NCI-H2081 treated with DMSO at 0.1 percent for 48 hours (cell line): Measurements from ENCODE around the gene MYOF.
"Not testable (repeated sequence)": the region's sequence is repeated elsewhere in the genome, so short reads cannot be mapped to it uniquely, and the experiment has no call there.

Experiments used
- DNase-seq: peaks from one replicate; lab custom pipeline; 2025; lab: John Stamatoyannopoulos, UW

Gene MYOF

GRCh38 chr10:93390306-93391090 is 91.6 kb downstream of the MYOF start:
- DNase-seq: no peak

- no peak for DNase-seq
Observed at GRCh38 chr10:93386631-93387369, 95.3 kb downstream of the MYOF start.

- no peak for DNase-seq
Observed at GRCh38 chr10:93385345-93385744, 96.8 kb downstream of the MYOF start.

GRCh38 chr10:93384006-93384405 is 98.1 kb downstream of the MYOF start:
- DNase-seq: no peak

- DNase-seq: no peak
Observed at GRCh38 chr10:93383562-93383981, 98.6 kb downstream of the MYOF start.

GRCh38 chr10:93379731-93380575 is 102.2 kb downstream of the MYOF start:
- no peak for DNase-seq

GRCh38 chr10:93378997-93379730 is 103.0 kb downstream of the MYOF start:
- no peak for DNase-seq

GRCh38 chr10:93378039-93378438 is 104.1 kb downstream of the MYOF start:
- DNase-seq: no peak

GRCh38 chr10:93376372-93377293 is 105.5 kb downstream of the MYOF start:
- no peak for DNase-seq

GRCh38 chr10:93370961-93371360 is 111.2 kb downstream of the MYOF start:
- no peak for DNase-seq

- no peak for DNase-seq
Observed at GRCh38 chr10:93369588-93370164, 112.5 kb downstream of the MYOF start.

- DNase-seq: no peak
Observed at GRCh38 chr10:93368210-93368609, 113.9 kb downstream of the MYOF start.

GRCh38 chr10:93367664-93368063 is 114.5 kb downstream of the MYOF start:
- no peak for DNase-seq

- no peak for DNase-seq
Observed at GRCh38 chr10:93364966-93365365, 117.2 kb downstream of the MYOF start.

- DNase-seq: no peak
Observed at GRCh38 chr10:93363891-93364648, 118.1 kb downstream of the MYOF start.

- DNase-seq: not testable (repeated sequence)
Observed at GRCh38 chr10:93358398-93358797, 123.7 kb downstream of the MYOF start.

GRCh38 chr10:93357680-93358079 is 124.5 kb downstream of the MYOF start:
- DNase-seq: peak; percentile 4

GRCh38 chr10:93356516-93356915 is 125.6 kb downstream of the MYOF start:
- no peak for DNase-seq

- DNase-seq: no peak
Observed at GRCh38 chr10:93352638-93353383, 129.3 kb downstream of the MYOF start.
